ENCODE results near the gene FMNL3. TPM values are rescaled to one million over a fixed set of nuclear protein-coding genes. Genes with fewer than 3 reads are reported as not detected.

FMNL3 gene
- polyA plus RNA-seq, 1 of the 3 experiments (the other 2 are of a cell fraction) = 10.2 TPM

DNA sequence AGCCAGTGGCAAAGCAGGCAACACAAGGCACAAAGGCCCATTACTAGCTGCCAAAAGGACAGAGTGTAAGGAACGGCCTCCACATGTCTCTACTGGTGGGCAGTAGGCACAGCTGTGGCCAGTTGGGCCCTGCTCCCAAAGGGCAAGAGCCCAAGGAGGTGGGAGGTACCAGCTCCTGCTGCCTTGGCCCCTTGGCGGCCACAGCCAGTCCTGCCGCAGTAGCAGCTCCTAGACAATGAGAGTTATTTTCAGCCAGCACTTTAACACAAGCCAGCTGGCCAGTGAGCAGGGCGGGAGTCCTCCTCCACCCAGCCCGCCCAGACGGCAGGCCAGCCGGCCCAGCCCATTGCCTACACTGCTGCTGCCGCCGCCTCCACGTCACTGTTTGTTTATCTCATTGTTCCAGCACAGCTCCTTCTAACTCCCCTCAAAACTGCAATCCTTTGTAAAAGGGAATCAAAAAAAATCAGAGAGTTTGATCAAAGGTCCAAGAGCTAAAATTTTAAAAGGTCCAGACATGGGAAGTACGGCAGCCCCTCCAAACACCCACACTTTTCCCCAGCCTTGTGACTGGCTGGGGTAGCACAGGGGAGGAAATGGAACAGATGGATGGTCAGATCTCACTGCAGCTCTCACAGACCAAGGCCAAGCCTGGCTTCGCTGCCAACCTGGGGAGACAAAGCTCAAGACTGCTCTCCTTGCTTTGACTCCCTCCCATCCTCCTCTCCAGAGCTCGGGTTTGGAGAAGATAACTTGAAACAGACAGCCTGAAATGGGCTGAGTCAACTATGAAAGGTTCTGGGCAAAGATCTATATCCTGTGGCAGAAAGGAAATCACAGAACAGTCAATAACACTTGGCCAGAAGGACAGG lies 33.5 kb downstream of the FMNL3 start (continued):
- no peak for TF ChIP-seq RXRA (IDR thresholded peaks at IDR 0.05; ENCODE audit: borderline replicate concordance, low read depth)
- peak; percentile 67; the same call in 1 of the 2 replicates for TF ChIP-seq TAF1 (IDR thresholded peaks at IDR 0.05; ENCODE audit: borderline replicate concordance, low read depth, low read length)
- no peak for TF ChIP-seq RAD21 (IDR thresholded peaks at IDR 0.05; ENCODE audit: low read length)
- TF ChIP-seq, protein P1, sequence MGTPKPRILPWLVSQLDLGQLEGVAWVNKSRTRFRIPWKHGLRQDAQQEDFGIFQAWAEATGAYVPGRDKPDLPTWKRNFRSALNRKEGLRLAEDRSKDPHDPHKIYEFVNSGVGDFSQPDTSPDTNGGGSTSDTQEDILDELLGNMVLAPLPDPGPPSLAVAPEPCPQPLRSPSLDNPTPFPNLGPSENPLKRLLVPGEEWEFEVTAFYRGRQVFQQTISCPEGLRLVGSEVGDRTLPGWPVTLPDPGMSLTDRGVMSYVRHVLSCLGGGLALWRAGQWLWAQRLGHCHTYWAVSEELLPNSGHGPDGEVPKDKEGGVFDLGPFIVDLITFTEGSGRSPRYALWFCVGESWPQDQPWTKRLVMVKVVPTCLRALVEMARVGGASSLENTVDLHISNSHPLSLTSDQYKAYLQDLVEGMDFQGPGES (IDR thresholded peaks at IDR 0.05; ENCODE audit: low read depth, low read length) = no peak
- TF ChIP-seq TEAD4 (IDR thresholded peaks at IDR 0.05; ENCODE audit: borderline replicate concordance, insufficient read depth) = no peak
- peak; percentile 8; the same call in 1 of the 2 replicates for TF ChIP-seq SMC3 (IDR thresholded peaks at IDR 0.05; ENCODE audit: low read depth, low read length)
- TF ChIP-seq, protein P2, sequence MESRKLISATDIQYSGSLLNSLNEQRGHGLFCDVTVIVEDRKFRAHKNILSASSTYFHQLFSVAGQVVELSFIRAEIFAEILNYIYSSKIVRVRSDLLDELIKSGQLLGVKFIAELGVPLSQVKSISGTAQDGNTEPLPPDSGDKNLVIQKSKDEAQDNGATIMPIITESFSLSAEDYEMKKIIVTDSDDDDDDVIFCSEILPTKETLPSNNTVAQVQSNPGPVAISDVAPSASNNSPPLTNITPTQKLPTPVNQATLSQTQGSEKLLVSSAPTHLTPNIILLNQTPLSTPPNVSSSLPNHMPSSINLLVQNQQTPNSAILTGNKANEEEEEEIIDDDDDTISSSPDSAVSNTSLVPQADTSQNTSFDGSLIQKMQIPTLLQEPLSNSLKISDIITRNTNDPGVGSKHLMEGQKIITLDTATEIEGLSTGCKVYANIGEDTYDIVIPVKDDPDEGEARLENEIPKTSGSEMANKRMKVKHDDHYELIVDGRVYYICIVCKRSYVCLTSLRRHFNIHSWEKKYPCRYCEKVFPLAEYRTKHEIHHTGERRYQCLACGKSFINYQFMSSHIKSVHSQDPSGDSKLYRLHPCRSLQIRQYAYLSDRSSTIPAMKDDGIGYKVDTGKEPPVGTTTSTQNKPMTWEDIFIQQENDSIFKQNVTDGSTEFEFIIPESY (IDR thresholded peaks at IDR 0.05; ENCODE audit: borderline replicate concordance, low read depth) = no peak
- TF ChIP-seq MEF2A (IDR thresholded peaks at IDR 0.05; ENCODE audit: borderline replicate concordance, low read depth) = peak; percentile 70; the same call in 1 of the 2 replicates
- peak; percentile 53 for TF ChIP-seq POLR2AphosphoS5 (IDR thresholded peaks at IDR 0.05; ENCODE audit: low read depth, low read length)

DNA sequence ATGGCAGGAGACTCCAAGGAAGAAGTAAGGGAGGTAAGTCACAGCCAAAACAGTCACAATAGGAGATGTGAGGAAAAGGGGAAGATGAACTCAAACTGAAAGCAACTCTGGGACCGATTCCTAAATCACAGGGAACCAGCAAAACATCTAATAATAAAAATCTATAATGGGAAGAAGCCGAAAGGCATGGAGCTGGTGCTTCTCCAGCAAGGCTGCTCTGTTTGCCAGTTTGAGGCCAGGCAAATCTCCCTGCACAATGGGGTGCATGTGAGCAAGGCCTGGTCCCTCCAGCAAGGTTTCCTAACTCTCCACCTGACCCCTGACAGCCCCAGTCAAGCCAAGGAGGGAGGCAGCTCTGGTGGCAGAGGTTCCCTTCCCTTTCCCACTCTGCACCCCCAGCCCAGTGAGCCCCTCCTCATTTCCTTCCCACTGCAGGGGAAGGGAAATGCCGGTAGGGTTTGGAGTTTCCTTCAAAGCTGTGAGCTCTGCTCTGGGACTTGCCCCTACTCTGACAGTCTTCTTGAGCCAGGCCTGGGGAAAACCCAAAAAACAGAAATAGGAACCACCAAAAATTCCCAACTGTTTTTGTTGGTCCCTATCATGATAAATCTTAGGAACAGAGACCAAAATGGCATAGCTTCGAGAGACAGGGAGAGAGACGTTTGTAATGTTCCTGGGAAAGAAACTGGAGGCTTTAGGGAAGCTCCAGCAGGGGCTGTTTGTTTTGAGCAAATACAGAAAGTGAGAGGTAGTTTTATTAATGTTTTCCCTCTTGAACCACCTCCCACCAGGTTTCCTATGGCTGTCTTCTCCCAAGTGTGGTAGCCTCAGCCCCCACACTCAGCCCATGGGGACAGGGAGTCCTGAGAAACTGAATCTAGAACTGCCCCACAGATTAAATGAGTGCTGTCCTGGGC lies 34.6 kb downstream of the FMNL3 start:
- WGBS (ENCODE audit: low lambda C conversion rate) = 85% methylated on average over 5 of the region's 5 CpGs
- Histone ChIP-seq H3K9me2 (no peaks in the 10 kb centered on the region), H4K20me1 (ENCODE audit: insufficient read depth) (peaks cover 5% of the 10 kb centered on the region; the same call in 1 of the 2 replicates), H3F3A (replicated peaks; ENCODE audit: insufficient read depth) (peaks cover 26% of the 10 kb centered on the region), H3K4me1 (ENCODE audit: control insufficient read depth in 1 of 2, insufficient read depth in 2 of 2, low read depth in 1 of 2, low read length in 1 of 2) (peaks cover 38 to 49% of the 10 kb centered on the region in 2 experiments), H3K79me2 (ENCODE audit: insufficient read depth) (peaks cover 81% of the 10 kb centered on the region), H3K4me3 (ENCODE audit: low read depth in 2 of 2, low read length in 1 of 2) (no peak overlapping the region), H3K36me3 (replicated peaks in 1 of 2; ENCODE audit: control insufficient read depth in 1 of 2, insufficient read depth in 2 of 2, low read length in 1 of 2) (no peaks in the 10 kb centered on the region), H3K9ac (peak overlapping the region; percentile 79; the same call in 1 of the 2 replicates), H2AFZ (ENCODE audit: low read depth) (no peak overlapping the region), H3K4me2 (peak overlapping the region; percentile 83), H3K27me3 (ENCODE audit: insufficient read depth) (no peaks in the 10 kb centered on the region), H3K27ac (ENCODE audit: low read depth in 2 of 2, low read length in 1 of 2) (peak overlapping the region; percentile 96 to 98), H3K9me3 (no peaks in the 10 kb centered on the region)
- no peak for TF ChIP-seq RCOR1 (IDR thresholded peaks at IDR 0.05; ENCODE audit: low read length)
- no peak for TF ChIP-seq RFX5 (IDR thresholded peaks at IDR 0.05; ENCODE audit: low read length)
- TF ChIP-seq FOXJ3 (CRISPR knock-in tag; IDR thresholded peaks at IDR 0.05) = no peak
- TF ChIP-seq RXRA (IDR thresholded peaks at IDR 0.05; ENCODE audit: borderline replicate concordance, low read depth) = no peak
- no peak for TF ChIP-seq TEAD4 (IDR thresholded peaks at IDR 0.05; ENCODE audit: borderline replicate concordance, insufficient read depth)
- POLR2A ChIA-PET = interaction anchor here (0.5 to 3.2 kb wide), 8 partner anchors 9 to 111 kb away, joined by 3 to 20 read pairs (median 6); partner anchors contain the start of genes FMNL3 and TMBIM6
- no peak for DNase-seq
- CTCF ChIA-PET = interaction anchor here (1.0 to 4.2 kb wide), 15 partner anchors 9 to 325 kb away, joined by 3 to 29 read pairs (median 7); partner anchors contain the start of genes FMNL3 and TMBIM6
